Kidney epithelial cell (primary cell): ENCODE measurements around the gene POLA1. TPM values are rescaled to one million over a fixed set of nuclear protein-coding genes. Genes with fewer than 3 reads are reported as not detected.

ENCODE experiments used
- DNase-seq: peaks from one replicate; pipeline ENCODE4 v3.0.0-alpha.2; 2010; ENCODE audit warnings: low read depth
- H3K27me3 ChIP-seq: 2 replicates; pipeline ENCODE4 v1.6.0; 2011; ENCODE audit warnings: low read length; ENCODE audit not compliant: control insufficient read depth, insufficient read depth
- H3K36me3 ChIP-seq: 2 replicates; pipeline ENCODE4 v1.5.1; 2011; ENCODE audit warnings: low read length; ENCODE audit not compliant: control insufficient read depth, insufficient read depth
- H3K4me3 ChIP-seq: 2 replicates; pipeline ENCODE4 v1.5.1; 2011; ENCODE audit warnings: low read depth, mild to moderate bottlenecking, control low read depth, low read length
- total RNA-seq: library from RNA; depleted of rRNA; stranded (reverse); fragments of >200 nt; gene quantifications from 2 replicates; pipeline ENCODE4 v1.2.3, GENCODE V29; 2015
- TF ChIP-seq, protein P1 (sequence below): IDR thresholded peaks from 2 replicates; pipeline ENCODE4 v1.5.1; 2011; ENCODE audit warnings: mild to moderate bottlenecking, moderate library complexity, low read length, control low read depth, inconsistent platforms; ENCODE audit not compliant: insufficient read depth, poor library complexity, severe bottlenecking

Gene POLA1
- total RNA-seq, 1 donor from 2014 or later = 6.2 TPM

DNA sequence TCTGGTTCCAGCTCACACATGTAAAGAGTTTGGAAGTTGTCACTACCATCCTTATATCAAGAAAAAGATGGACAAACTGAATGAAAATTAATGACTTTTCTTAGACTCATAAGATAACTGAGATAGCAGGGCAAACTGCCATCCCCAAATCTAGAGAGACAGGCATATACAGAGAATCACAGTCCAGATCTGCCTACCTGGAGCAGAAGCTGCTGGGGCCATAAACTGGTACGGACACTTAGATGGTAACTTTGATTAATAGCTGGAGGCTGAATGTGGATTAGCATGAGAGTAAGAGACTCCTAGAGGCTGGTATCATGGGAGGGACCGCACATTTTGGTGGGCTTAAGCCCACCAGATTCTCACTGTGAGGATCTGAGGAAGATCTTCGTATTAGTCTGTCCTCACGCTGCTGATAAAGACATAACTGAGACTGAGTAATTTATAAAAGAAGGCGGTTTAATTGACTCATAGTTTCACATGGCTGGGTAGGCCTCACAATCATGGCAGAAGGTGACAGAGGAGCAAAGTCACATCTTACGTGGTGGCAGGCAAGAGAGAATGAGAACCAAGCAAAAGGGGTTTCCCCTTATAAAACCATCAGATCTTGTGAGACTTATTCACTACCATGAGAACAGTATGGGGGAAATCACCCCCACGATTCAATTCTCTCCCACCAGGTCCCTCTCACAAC lies 10.8 kb upstream of the POLA1 start:
- no peaks in the 10 kb centered on the region for H3K27me3 ChIP-seq
- H3K36me3 ChIP-seq = no peaks in the 10 kb centered on the region
- DNase-seq = no peak
- TF ChIP-seq, protein P1, sequence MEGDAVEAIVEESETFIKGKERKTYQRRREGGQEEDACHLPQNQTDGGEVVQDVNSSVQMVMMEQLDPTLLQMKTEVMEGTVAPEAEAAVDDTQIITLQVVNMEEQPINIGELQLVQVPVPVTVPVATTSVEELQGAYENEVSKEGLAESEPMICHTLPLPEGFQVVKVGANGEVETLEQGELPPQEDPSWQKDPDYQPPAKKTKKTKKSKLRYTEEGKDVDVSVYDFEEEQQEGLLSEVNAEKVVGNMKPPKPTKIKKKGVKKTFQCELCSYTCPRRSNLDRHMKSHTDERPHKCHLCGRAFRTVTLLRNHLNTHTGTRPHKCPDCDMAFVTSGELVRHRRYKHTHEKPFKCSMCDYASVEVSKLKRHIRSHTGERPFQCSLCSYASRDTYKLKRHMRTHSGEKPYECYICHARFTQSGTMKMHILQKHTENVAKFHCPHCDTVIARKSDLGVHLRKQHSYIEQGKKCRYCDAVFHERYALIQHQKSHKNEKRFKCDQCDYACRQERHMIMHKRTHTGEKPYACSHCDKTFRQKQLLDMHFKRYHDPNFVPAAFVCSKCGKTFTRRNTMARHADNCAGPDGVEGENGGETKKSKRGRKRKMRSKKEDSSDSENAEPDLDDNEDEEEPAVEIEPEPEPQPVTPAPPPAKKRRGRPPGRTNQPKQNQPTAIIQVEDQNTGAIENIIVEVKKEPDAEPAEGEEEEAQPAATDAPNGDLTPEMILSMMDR = no peak
- no peak overlapping the region for H3K4me3 ChIP-seq

GRCh38 chrX:24684048-24684447 lies 9.7 kb upstream of the POLA1 start:
- Histone ChIP-seq H3K4me3 (no peak overlapping the region), H3K27me3 (no peaks in the 10 kb centered on the region), H3K36me3 (no peaks in the 10 kb centered on the region)
- TF ChIP-seq, protein P1 = no peak
- no peak for DNase-seq

- DNase-seq = no peak
- TF ChIP-seq, protein P1 = no peak
- H3K27me3 ChIP-seq = no peaks in the 10 kb centered on the region
- no peak overlapping the region for H3K4me3 ChIP-seq
- H3K36me3 ChIP-seq = no peaks in the 10 kb centered on the region
These were observed 1.4 kb upstream of the POLA1 start for GRCh38 chrX:24692305-24692704.

- TF ChIP-seq, protein P1 = no peak
- H3K27me3 ChIP-seq = no peaks in the 10 kb centered on the region
- no peak overlapping the region for H3K4me3 ChIP-seq
- DNase-seq = no peak
- no peaks in the 10 kb centered on the region for H3K36me3 ChIP-seq
These were observed 1.1 kb downstream of the POLA1 start for GRCh38 chrX:24694825-24695224.

- Histone ChIP-seq H3K4me3 (no peak overlapping the region), H3K27me3 (no peaks in the 10 kb centered on the region), H3K36me3 (no peaks in the 10 kb centered on the region)
- DNase-seq = no peak
- TF ChIP-seq, protein P1 = no peak
These were observed 2.6 kb downstream of the POLA1 start for GRCh38 chrX:24696294-24696693.

DNA sequence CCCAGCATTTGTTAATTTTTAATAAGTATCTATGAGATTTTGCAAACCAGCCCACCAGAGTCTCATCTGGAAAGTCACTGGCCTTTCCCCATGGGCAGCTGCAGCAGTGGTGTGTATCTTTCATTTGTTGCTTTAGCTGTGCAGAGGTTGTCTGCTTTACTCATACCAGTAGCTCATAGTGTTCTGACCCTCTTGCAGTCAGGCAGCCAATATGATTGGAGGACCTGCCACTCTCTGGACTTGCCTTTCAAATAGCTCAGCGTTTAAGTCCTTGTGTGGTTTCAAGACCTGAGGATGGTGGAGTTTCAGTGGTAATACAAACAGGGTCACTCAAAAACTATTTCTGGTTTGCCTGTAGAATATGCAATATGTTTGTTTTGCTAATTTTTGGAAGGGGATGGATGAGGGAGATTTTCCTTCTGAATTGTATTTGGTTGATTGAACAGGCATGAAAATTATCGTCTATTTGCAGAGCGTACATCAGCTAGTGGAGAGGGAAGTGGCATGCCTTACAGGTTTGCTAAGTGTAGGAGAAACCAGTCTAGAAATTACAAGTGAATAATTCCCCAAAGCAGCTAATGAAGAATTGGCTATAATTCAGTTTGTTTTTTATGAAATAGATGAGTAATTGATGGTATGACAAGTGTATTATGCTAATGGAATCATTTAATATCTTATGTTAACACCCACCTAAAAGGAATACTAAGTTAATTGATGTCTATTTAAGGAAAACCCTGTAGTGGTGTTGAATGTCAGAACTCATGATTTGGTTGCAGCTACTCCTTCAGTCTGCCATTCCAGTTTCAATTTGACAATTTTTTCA lies 8.9 kb downstream of the POLA1 start:
- no peak overlapping the region for H3K4me3 ChIP-seq
- TF ChIP-seq, protein P1 = no peak

More for the DNA sequence above, 8.9 kb downstream of the POLA1 start:
- no peak for DNase-seq
- H3K27me3 ChIP-seq = no peaks in the 10 kb centered on the region
- no peaks in the 10 kb centered on the region for H3K36me3 ChIP-seq
